ENCODE results near the gene ITGB1BP1.
A peak's percentile ranks its signal among the peaks of the same experiment; 100 is the strongest.

The ITGB1BP1 gene

DNA sequence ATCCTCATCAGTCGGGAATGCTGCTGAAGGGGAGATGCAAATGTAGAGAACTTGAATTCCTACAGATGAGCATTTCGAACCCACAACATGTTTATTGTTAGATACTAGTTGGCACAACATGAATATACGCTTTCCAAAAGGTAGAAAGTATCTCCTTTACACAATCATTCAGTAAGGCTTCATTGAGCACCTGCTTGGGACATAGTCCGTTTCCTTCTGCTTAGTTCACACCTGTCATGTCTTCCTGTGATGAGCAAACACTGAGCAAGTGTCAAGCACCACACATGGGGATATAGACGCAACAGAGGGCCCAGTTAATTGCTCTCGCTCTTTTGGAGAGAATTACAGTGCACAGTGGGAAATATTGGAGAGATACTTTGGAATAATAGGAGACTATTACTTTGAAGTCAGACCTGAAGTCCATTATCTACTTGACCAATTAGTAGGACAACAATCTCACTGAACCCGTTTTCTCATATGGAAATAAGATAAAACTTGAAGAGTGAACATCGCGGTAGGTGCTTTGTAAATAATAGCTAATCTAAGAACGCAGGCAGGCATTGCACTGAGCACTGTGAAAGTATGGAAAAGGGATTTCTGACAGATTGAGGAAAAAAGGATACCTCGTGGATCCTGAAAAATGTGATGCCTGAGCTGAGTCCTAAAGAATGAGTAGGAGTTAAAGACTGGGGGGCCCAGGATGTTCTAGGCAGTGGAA is 1.3 kb upstream of the ITGB1BP1 start:
- no peak for DNase-seq (ENCODE audit: low read depth in 2 of 2)

DNA sequence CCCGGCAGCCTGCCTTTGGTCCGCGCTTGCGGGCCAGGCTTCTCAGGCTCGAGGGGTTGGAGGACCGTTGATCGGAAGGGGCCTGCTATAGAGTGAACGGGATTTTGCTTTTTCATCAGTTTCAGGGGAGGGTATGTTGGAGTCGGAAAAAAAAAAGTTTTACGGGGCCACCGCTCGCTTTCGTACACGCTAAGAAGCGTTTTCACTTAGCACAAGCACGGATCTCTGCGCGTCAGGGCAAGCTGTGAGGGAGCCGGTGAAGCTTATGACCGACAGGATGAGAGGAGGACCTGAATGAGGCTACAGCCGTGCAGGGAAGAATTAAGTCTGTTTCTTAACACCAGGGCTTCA is 569 bp upstream of the ITGB1BP1 start:
- DNase-seq (ENCODE audit: low read depth in 2 of 2) = peak in 1 of 2 donors; percentile 10

DNA sequence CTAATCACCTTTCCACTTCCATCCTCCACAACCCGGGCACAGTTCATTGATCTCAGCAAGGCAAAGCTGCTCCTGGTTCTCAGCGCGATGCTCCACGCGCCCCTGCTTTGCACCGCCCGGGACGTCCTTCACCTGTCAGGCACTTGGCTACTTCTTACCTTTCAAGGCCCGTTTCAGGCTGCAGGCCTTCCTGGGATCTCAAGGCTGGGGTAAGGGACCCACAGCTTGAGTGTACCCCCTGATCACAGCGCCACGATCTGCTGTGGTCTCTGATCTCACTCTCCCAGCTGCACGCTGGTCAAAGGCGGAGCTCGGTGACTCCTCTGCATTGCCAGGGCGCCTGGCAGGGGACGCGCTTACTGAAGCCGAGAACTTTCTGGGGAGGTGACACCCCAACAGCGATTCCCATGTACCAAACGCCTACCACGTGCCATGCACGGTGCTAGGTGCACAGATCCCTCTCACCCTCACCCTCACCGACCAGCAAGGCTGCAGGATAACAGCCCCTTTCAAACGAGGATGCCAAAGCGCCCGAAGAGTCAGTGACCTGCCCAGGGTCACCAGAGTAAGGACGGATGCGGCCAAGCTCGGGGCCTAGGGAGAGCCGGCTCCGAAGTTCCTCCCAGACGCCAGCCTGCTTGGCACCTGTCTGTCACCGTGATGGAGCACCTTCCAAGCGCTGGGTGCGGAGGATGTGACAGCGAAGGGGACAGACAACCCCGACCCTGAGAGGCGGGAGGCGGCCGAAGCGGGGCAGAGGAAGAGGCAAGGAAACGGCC is 818 bp downstream of the ITGB1BP1 start:
- peak in 1 of 2 donors; percentile 7 for DNase-seq (ENCODE audit: low read depth in 2 of 2)

DNA sequence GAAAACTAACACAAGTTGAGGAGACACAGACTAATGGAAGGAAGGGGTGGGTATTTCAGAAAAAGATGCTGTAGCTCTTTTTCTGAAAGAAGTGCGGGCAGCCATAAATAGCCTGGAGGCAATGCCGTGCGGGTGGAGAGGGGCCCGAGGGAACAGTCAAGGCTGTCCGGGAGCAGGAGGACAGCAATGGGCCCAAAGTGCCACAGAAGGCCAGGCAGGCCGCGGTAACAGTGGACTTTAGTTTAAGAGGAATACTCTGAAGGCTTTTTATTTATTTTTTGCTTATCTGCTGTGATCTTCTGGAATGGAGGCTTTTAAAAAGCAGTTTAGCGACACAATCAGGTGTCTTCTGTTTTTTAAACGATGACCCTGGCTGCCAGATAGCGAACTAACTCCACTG is 2.8 kb downstream of the ITGB1BP1 start:
- no peak for DNase-seq (ENCODE audit: low read depth in 2 of 2)

DNA sequence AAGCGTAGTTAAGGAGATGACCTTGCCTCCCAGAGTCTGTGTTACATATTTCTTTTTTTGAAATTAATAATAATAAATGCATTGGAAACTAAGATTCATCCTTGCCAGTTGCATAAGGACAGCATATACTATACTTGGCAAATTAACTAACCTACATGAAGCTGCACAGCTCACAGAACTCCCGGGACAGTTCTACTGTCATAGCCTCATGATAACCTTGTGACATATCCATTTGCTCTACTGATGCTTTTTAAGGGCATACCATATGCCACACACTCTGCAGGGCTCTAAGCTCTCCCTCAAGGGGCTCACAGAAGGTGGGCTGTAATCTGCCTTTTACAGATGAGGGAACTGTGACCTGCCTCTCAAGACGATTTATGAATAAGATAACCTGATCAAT is 3.8 kb downstream of the ITGB1BP1 start:
- DNase-seq (ENCODE audit: low read depth in 2 of 2) = no peak

DNA sequence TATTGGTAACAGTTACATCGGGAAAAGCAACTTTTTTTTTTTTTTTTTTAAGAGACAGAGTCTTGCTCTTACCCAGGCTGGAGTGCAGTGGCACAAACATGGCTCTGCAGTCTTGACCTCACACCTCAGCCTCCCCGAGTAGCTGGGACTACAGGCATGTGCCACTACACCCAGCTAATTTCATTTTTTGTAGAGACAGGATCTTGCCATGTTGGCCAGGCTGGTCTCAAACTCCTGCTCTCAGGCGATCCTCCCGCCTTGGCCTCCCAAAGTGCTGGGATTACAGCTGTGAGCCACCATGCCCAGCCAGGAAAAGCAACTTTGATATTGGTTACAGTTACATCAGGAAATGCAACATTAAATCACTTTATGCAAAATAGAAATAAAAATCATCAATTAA is 4.6 kb downstream of the ITGB1BP1 start:
- no peak for DNase-seq (ENCODE audit: low read depth in 2 of 2)

DNA sequence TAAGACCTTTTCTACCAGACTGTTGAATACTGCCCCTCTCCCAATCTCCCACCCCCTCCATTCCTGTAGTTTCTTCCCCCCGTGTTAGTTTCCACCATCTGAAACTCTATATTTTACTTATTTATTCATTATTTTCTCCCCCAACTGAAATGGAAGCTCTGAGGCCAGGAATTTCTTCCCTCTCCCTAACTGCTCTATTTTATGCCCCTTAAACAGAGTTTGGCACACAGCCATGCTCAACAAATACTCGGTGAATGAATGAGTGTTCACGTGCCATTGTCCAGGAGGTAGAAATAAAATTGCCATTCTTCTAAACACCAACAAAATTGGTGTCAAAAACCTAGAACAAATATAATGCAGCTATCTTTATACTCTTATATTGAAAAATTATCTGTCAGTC is 5.6 kb downstream of the ITGB1BP1 start:
- DNase-seq (ENCODE audit: low read depth in 2 of 2) = no peak

DNA sequence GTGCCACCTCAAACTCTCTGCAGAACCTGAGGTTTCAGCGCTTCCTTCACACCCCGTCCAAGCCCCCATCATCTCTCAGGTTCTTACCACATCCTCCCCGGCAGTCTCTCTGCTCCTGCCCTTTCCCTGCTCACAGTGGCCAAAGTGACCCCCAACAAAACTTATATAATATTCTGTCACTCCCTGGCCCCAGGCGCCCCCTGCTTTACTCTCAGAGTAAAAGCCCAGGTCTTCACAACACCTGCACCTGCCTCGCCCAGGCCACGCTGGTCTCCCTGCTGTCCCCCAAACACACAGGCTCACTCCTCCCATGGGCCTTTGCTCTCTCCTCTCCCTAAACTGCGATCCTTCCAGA is 6.4 kb downstream of the ITGB1BP1 start:
- DNase-seq (ENCODE audit: low read depth in 2 of 2) = no peak

DNA sequence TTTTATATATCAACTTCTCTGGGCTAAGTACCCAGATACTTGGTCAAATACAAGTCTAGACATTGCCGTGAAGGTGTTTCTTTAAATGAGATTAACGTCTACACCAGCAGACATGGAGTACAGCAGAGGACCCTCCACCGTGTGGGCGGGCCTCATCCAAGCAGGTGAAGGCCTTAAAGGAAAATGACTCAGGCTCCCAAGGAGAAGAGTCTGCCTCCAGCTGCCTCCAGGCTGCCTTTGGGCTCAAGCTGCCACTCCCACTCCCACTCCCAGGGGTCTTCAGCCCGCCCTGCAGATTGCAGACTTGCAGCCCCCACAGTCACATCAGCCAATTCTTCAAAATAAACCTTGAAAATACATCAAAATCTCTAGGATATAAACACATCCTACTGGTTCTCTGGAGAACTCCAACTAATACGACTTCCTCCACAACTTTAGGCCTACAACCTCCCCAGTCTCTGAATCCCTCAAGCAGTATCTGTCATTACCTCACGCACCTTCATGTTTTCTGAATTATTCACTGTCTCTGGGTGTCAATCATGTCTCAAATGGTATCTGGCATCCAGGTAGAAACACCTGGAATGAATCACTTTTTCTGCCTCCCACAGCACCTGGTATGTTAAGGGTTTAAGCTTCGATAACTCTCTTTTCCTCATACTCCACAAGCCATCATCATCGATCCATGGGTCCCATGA is 6.9 kb downstream of the ITGB1BP1 start:
- no peak for DNase-seq (ENCODE audit: low read depth in 2 of 2)

DNA sequence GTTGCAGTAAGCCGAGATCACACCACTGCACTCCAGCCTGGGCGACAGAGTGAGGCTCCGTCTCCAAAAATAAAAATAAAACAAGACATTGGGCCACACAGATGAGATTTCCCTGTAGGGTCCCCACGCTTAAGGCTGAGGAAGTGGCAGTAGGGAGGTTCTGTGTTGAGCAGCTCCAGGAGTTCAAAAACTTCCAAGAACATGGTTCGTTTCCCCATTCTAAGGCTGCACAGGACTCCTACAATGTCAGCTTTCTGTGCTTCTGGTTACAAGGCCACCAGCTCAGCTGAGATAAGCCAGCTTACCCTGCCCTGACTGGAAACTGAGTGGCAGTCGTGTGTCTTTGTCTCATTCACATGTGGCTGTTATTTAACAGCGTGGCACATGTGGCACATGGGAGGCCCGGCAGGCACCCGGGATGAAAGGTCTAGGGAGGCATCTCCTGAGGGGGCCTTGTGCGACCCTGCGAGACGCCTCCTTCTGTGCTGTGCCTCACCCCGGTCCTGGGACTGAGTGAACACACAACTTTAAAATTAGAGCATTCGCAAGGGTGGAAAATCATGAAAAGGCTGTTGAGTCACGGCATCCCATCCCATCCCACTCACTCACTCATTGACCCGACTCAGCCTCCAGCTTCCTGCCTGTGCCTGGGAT is 7.7 kb downstream of the ITGB1BP1 start:
- no peak for DNase-seq (ENCODE audit: low read depth in 2 of 2)

DNA sequence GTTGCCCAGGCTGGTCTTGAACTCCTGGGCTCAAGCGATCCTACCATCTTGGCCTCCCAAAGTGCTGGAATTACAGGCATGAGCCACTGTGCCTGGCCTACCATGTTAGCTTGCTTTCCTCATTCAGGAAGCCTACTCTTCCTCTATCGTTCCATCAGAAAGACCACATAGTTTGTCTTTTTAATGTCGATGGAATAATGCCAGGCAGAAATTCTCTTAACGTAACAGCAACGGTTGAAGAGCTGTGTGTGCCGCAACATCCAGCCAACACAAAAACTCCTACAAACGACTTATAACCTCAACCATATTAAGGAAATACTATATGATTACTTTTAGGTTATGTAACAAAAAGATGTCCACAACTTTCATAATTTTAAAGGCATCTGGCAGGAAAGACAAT is 10.5 kb downstream of the ITGB1BP1 start:
- DNase-seq (ENCODE audit: low read depth in 2 of 2) = no peak

DNA sequence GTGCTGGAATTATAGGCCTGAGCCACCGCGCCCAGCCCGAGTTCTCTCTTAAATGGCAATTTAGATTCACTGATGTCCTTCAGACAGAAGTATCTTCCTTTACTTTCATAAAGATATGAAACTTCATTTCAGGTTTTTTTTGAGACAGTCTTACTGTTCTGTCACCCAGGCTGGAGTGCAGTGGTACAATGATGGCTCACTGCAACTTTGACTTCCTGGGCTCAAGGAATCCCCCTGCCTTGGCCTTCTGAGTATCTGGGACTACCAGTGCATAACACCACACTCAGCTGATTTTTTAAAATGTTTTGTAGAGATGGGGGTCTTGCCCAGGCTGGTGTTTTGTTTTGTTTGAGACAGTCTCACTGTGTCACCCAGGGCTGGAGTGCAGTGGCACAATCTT is 13.2 kb downstream of the ITGB1BP1 start:
- no peak for DNase-seq (ENCODE audit: low read depth in 2 of 2)

DNA sequence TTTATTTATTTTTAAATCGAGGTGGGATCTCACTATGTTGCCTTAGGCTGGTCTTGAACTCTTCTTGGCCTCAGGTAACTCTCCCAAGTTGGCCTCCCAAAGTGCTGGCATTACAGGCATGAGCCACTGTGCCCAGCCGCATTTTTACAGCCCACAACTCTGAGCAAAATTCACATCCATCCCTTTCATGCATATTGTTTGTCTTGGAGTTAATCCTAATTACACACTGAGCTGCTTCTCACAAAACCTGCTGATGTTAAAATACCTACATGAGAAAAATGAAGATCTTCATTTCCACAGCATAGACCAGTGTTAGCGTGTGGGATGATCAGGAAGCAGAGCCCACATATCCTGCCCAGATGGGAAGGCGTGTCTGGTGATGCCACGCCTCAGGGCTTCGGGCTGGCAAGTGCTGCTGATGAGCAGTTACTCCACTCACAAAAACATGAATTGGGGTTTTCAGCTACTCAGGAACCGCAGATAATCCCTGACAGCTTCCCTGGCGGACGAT is 14.6 kb downstream of the ITGB1BP1 start:
- DNase-seq (ENCODE audit: low read depth in 2 of 2) = no peak

DNA sequence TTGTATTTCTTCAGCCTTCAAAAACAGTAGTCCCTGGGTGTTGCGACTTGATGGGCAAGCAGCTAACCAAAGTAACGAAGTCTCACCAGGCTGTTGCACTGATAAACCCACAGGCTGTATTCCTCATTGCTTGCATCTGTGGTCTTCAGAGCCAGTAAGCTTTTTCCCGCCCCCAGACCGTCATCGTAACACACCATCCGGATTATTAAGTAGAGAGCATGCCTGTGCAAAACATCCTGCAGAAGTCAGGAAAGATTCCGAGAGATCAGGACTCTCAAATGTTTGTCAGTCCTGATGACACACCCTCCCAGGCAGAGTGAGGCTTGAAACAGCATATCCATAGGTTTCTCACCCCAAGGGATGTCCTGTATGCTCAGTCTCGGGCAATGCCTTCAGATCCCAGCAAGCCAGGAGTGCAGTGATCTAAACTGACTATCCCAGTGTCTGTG is 15.9 kb downstream of the ITGB1BP1 start:
- no peak for DNase-seq (ENCODE audit: low read depth in 2 of 2)

DNA sequence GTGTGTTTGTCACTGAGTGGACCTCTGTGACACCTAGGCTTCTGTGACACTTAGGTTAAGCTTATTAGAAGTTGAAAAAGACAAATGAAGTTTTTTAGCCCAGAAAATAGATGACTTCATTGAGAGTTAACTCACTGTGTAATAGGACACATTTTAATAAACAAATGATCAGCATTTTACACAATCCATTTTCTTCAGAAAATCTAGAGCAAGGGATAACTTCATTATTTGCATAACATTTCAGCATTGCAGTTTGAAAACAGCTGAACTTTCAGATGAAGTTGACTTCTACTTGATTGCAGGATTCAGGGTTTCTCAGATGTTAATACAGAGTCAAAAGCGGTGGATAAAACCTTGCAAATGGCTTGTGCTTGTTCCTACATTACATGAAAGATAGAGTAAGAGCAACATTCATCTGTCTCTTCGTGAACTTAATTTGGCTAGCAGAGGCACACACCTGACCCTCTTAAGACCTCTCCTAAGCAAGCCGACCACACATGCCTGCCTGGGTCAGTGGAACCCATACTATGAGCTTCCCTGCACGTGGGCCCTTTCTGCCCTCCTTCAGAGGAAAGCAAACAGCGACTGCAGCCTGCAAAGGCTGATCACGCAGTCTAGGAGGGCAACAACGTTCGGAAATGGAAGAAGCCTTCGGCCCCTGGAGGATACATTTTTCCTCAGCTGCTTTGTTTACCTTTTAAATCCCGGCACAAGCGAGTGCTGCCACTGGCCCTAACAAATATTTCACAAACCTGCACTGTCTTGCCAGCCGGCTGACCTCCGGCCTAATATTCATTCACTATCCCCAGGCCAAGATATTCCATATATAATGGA is 16.6 kb downstream of the ITGB1BP1 start:
- DNase-seq (ENCODE audit: low read depth in 2 of 2) = no peak

DNA sequence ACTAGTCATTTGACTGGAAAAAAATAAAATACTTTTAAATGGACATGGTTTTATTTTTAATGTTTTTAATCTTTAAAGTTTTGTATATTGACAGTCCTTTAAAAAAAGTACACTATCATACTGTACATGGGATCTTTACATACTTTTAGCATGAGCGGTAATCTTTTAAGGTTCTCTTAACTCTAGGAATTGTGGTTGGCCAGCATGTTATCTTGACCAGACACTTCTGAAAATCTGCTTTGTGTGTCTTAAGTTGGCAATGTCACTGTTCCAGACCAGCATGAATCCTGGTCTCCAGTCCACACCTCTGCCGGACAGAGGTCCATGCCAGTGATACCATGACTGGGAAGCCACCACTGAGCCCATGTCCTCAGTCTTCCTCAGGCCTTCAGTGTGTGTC is 17.7 kb downstream of the ITGB1BP1 start:
- DNase-seq (ENCODE audit: low read depth in 2 of 2) = no peak

DNA sequence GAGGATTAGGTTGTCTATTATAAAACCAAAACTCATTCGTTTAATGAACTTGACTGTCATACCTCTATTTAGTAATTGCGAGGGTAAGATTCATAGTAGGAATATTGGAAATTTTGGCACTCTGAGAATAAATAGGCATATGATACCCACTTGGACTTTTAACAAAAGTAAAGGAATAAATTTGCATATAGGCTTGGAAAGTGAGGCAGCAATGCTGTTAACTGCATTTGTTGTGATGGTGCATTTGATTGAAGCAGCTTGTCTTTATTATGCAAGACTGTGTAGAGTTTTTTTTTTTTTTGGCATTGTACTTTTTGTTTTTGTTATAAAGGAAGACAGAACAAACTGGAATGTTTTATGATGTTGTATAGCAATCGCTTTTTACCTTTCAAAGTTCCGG is 18.9 kb downstream of the ITGB1BP1 start:
- no peak for DNase-seq (ENCODE audit: low read depth in 2 of 2)

DNA sequence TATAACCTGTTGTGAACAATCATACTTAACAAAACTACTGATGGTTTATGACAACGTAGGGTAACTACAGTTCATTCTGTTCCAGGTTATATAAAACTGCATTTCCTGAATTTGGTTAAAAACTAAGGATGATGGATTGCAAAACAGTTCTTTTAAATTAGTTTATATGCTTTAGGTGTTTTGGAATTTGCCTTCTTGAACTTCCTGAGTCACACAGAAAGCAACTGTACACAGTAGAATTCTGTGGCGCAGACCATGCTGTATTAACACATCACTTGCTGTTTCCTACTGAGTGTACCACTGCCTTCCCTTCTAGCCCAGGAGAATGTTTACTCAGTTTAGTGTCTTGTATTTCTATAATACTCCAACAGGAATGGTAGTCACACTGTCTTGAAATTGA is 19.4 kb downstream of the ITGB1BP1 start:
- no peak for DNase-seq (ENCODE audit: low read depth in 2 of 2)

DNA sequence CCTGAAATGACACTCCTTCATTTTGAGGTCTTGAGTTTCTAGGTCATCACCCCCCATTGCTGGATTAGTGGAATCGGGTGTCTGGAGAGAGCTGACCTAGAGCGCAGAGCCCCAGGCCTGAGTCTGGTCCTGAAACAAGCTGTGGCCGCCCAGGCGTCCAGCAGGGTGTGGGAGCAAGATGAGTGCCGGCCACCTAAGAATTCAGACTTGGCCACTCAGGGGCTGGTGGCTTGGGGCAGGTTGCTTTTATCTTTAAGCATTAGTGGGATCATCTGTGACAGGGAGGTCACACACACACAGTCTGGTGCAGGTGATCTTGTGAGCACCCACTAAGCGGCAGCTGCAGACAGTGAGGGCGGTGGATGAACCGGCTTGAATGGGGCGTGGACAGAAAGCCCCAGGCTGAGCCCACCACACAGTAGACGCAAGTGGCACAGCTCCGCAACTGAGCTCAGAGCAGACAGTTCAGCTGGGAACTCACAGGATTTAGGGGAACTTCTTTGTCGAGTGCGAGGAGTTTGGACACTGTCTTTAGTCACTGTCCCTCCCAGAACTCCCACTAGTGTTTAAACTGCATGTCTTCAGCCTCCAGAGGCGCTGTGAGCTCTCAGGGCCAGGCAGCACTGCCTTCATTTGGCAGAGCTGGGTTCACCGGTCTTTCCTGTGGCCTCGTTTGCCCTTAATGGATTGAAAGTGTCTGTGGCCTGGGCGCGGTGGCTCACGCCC is 21.5 kb downstream of the ITGB1BP1 start:
- DNase-seq (ENCODE audit: low read depth in 2 of 2) = no peak

DNA sequence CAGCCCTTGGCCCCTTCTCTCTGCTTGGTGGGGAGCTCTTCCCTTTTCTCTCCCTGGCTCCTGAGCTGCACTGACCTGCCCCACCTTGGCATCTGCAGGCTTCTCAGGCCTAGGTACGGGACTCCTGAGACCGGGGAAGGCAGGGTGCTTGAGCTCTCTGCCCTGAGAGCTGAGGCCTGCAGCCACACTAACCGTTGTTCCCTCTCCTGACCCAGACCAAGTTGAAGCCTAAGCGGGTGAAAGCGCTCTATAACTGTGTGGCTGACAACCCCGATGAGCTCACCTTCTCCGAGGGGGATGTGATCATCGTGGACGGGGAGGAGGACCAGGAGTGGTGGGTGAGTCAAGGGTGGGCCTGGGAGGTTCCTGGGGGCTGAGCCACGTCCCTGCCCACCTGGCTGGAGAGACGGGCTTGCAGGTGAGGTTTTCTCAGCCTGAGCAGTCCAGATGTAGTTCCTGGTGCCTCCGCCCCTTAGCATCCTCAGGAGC is 22.2 kb downstream of the ITGB1BP1 start:
- DNase-seq (ENCODE audit: low read depth in 2 of 2) = no peak
